GM12892 (cell line): ENCODE results near the gene DDC. TPM values are rescaled to one million over a fixed set of nuclear protein-coding genes. Genes with fewer than 3 reads are reported as not detected.

ENCODE experiments used
- DNase-seq: peaks from one replicate; pipeline ENCODE4 v3.0.0; 2011; ENCODE audit not compliant: insufficient read length
- FAIRE-seq: peaks from 2 replicates; lab custom pipeline; 2011; peaks lifted over from hg19 to GRCh38; lab: Jason Lieb, UNC
- POLR2A ChIP-seq: IDR thresholded peaks from 2 replicates; pipeline ENCODE4 v1.6.1; 2011; ENCODE audit warnings: low read depth, low read length, control low read depth
- POLR2AphosphoS5 ChIP-seq: IDR thresholded peaks from 2 replicates; pipeline ENCODE4 v1.6.1; 2011; ENCODE audit warnings: low read depth, low read length, control low read depth
- TAF1 ChIP-seq: IDR thresholded peaks from 2 replicates; pipeline ENCODE4 v1.6.1; 2011; ENCODE audit warnings: low read depth, mild to moderate bottlenecking, control low read depth, low read length, borderline replicate concordance
- polyA plus RNA-seq: library from polyadenylated mRNA; unstranded; fragments of >200 nt; gene quantifications from one replicate; pipeline ENCODE4 v1.2.1, GENCODE V29; 2012; ENCODE audit warnings: missing spikeins, inconsistent platforms; ENCODE audit not compliant: missing spikeins

Gene DDC, protein sequence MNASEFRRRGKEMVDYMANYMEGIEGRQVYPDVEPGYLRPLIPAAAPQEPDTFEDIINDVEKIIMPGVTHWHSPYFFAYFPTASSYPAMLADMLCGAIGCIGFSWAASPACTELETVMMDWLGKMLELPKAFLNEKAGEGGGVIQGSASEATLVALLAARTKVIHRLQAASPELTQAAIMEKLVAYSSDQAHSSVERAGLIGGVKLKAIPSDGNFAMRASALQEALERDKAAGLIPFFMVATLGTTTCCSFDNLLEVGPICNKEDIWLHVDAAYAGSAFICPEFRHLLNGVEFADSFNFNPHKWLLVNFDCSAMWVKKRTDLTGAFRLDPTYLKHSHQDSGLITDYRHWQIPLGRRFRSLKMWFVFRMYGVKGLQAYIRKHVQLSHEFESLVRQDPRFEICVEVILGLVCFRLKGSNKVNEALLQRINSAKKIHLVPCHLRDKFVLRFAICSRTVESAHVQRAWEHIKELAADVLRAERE
- not detected for polyA plus RNA-seq

DNA sequence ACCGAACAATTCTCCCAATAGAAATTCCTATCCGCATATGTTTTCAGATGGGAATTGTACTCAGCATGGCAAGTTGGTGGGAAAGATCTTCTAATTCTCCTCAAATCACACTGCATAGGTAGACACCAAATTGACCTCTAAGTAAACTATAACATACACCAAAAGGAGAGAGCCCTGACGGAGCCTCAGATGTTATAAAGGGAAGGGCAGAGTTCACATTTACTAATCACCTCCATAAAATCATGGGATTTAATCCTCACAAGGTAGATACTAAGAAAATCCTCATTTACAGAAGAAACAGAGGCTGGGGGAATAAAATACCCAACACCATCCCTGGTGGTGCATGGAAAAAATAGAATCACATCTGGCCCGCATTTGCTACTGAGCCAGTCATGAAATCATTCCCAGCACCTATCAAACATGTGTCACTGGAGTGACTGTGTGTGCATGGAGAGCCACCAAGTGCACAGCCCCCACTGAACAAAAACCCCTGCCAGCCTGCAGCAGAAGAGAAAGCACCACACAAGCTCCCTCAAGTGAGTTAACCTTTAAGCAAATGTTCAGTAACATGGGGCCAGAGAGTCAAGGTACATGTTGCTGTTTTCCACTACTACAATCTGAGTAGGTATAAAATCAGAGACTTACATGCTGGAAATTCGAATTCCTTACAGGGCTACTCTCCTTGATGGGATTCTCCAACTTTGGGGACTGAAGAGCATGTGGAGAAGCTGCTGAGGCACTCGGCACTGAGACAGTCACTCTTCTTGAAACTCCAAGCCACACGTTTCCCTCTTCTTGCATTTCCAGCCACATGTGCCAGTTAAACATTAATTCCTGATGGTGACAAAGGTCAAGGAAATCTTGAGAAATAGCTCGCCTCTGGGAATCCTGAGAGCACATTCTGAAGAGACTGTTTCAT is at the start of gene DDC:
DDC (minus strand) TSS at position 766 of the 919 bp plus-strand sequence. CDS start 21,320 bp downstream, outside the sequence.
- FAIRE-seq (no peak), DNase-seq (no peak)
- TF ChIP-seq POLR2A = no peak

DNA sequence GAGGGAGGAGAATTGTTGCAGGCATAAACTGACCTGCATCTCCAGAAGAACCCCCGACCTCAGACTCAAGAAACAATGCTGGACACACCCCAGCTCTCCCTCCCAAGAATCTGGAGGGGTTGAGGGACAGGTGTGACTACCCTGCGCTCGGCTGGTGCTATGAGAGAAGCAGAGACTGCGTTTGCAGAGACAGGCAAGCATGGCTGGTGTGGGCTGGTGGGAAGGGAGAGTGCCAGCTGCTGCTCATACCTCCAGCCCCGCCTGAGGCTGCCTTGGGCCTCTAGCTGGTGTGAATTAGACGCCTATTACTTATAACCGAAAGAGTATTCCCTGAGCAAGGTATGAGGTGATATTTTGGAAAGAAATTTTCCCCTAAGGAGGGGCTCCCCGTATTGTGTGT is 48.3 kb upstream of the DDC start:
- no peak for DNase-seq
- no peak for TF ChIP-seq POLR2AphosphoS5
- TF ChIP-seq POLR2A = no peak
- TF ChIP-seq TAF1 = no peak
- FAIRE-seq = no peak

DNA sequence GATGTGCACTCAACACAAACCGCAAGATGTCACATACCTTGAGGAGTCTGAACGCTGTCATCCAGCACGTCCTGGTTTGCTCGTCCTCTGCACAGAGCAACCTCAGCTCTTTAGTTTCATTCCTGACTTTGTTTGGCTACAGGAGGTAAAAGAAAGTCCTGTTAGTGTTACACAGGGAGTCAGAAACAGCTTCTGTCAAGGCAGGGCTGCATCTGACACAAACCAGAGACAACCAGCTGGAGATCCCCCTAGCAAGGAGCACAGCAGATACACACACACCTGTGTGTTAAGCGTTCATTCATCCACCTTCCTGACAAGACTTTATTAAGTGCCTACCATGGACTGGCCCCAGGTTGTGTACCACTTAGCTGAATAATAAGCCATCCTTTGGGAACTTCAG is 47.5 kb upstream of the DDC start:
- DNase-seq (no peak), FAIRE-seq (no peak)
- TF ChIP-seq POLR2AphosphoS5 (no peak), TAF1 (no peak), POLR2A (no peak)

DNA sequence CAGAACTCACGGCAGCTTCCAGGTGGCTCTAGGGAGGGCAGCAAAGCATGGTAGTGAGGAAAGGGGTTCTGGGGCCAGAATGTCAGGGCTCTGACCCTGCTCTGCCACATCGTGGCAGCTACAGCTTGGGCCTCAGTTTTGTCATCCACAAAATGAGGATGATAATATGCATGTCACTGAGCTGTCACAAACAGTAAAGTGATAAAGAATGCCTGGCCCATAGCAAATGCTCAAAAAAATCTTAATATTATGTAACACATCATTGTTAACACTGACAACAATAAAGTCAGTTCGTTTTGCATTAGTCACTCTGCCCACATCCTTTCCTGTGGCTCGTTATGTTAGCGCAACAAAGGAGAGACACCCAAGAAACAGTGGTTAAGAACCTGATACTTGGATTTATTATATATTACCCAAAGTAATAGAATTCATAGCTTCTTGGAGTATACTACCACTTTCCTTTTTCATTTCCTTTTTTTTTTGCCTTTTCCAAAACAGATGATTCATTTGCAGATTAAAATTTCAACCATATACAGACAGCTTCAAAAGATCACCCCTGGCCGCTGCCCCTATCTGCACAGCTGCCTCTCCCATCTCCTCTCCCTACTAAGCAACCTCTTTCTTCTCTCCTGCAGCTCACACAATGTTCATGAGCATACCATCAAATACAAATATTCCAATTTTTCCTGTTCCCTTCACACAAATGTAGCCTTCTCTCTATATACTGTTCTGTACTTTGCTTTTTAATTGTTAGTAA is 45.5 kb upstream of the DDC start:
- no peak for DNase-seq
- TF ChIP-seq POLR2A (no peak), POLR2AphosphoS5 (no peak), TAF1 (no peak)
- FAIRE-seq = no peak

DNA sequence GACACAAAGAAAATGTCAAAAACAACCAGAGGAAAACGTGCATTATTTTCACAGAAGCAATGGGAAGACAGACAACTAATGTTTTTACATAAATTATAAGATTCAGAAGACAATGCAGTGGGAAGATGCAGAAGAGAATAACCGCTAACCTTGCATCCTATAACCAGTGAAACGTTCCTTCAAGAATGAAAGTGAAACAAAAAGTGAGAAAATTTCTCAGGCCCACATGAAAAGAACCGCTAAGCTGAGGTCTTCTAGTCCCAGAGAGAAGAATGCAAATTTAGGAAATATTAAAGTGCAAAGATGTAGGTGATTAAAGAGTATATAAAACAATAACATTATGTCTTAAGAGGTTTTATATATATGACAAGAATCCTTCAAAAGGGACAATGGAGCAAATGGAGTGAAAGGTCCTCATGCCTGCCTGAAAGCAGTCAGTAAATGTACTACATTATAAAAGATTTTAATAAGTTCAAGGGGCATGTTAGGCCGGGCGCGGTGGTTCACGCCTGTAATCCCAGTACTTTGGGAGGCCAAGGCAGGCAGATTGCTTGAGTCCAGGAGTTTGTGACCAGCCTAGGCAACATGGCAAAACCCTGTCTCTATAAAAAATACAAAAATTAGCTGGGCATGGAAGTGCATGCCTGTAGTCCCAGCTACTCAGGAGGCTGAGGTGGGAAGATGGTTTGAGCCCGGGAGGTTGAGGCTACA is 43.1 kb upstream of the DDC start:
- FAIRE-seq (no peak), DNase-seq (no peak)
- no peak for TF ChIP-seq POLR2AphosphoS5
- no peak for TF ChIP-seq POLR2A
- no peak for TF ChIP-seq TAF1

DNA sequence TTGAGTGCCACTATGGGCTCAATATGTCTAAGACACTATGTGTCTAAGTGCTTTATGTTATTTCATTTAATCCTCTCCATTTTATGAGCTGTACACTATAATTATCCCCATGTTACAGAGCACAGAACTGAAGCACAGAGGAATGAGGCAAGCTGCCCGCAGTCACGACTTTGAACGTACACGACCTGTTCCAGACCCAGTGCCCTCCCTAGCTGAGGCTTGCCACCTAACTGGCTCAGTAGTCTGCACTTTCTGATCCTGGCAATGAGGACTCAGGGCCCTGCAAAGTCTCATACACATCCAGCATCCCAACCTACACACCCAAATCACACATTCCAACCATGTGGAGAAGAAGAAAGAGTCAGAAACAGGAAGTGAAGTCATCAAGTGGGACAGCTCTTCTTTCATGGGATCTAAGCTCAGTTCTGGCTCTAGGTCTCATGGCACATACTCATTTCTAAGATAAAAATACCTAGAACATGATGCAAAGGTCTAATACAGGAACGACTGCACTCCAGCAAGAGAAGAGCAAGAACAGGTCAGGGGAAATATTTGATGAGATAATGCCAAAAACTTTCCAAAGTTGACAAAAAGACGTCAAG is 42.4 kb upstream of the DDC start:
- TF ChIP-seq POLR2A (no peak), TAF1 (no peak), POLR2AphosphoS5 (no peak)

DNA sequence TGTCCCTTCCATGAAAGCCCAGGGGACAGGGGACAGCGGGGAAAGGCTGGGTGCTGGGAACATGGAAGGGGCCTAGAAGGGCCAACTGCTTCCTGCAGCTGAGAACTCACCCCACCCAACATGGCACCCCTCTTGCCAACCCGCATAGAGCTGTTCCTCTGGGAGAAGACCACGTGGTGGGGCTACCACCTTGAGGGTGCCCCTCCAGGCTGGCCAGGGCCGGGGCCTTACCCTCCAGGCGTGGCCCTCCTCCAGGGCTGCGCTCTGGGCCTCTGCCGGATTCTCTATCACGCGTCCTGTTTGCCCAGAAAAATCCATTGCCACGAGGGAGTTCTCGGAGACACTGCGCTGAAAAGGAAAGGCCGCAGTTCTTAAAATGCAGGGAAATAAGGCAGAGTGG is 39.9 kb upstream of the DDC start:
- no peak for TF ChIP-seq POLR2A
- TF ChIP-seq POLR2AphosphoS5 = no peak
- TF ChIP-seq TAF1 = no peak
- no peak for FAIRE-seq
- DNase-seq = no peak

More for the DNA sequence above, 42.4 kb upstream of the DDC start:
- DNase-seq (no peak), FAIRE-seq (no peak)

DNA sequence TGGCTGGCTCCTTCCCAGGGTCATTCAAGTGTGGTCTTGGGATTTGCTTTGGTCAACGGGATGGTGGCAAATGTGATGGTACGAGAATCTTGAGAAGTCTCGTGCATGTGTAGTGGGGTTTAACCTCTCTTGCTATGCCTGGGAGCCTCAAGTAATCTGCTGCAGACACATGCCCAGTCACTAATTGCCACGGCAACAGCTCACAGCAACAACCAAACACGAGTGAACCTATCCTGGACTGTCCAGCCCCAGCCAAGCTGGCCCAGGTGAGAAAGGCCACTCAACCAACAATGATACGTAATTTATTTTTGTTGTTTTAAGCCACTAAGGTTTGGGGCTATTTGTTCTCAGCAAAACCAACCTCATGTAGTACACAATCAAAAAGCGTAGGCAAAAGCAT is 38.1 kb upstream of the DDC start:
- DNase-seq = no peak
- TF ChIP-seq POLR2A (no peak), POLR2AphosphoS5 (no peak), TAF1 (no peak)
- no peak for FAIRE-seq

DNA sequence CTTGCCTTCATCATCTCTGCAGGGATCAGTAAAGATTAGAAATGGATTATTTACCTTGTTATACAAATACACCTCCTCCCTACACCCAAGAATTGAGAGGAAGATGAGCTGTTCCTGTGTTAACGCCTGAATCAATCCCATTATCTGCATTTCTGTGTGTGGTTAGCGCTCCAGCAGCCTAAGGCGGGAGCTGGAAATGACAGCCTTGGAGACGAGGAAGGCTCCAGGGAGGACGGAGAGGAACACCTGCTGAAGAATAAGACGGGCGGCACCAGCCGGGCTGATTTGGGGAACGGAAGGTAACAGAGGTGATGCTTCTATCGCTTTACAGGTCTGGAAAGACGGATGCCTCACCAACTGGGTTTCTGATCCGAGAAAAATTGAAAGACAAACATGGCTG is 34.2 kb upstream of the DDC start:
- TF ChIP-seq POLR2AphosphoS5 (no peak), TAF1 (no peak), POLR2A (no peak)
- FAIRE-seq (no peak), DNase-seq (no peak)

DNA sequence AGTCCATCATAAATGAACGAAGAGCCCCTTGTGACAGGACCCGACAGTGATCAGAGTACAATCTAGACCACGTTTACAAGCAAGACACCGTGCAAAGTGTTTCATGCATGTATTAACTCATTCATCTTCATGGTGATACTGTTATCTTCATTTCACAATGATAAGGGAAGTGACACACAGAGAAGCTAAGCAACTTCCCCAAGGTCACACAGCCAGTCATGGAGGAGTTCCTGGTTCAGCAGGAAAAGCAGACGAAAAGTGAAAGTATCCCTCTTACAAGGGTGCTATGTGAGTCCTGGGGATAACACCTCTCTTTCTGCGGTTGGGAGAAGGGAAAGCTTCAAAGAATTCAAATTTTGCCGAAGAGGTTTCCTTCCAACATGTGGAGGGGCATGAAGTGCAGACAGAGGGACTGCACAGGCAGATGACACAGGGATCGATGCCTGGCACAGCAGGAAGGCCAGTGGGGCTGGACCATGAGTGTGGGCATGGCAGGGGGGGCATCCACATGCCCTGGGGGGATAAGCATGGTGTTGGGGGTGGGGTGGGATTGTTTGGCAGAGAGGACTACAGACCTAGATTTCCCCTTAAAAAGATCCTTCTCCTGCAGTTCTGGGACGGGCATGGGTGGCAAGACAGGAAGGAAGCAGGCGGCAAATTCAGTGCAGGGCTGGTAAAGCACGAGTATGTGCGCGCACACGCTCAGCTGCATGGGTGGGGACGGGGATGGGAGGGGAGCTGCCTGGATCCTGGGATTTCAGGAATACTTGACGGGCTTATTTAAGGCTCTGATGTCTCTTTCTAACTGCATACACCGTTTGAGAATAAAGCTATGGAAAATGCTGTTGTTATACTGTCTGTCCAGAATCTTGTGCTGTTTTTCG is 33.5 kb upstream of the DDC start:
- FAIRE-seq (no peak), DNase-seq (no peak)
- TF ChIP-seq POLR2A (no peak), POLR2AphosphoS5 (no peak), TAF1 (no peak)

DNA sequence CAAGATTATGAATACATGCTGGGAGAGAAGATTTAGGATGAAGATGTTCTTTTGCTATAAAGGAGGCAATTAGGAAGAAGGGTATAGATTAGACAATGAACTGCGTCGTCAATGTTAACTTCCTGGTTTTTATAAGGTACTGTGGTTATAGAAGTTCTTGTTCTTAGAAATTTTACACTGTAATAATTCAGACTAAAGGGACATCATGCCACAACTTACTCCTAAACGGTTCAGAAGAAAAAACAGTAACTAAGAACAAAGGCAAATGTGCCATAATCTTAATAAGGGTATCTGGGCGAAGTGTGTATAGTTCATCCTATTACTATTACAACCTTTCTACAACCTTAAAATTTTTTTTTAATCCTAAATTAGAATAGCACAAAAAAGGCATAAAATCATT is 31.3 kb upstream of the DDC start:
- no peak for TF ChIP-seq TAF1
- TF ChIP-seq POLR2A = no peak
- TF ChIP-seq POLR2AphosphoS5 = no peak
- DNase-seq (no peak), FAIRE-seq (no peak)
